Stomach (tissue), 4 donors: ENCODE data around the gene ADAMTS6.

Experiments used
- CTCF ChIP-seq, 7 experiments: fragments of 450-650 bp in 4 of 7; fragments of 200-600 bp in 3 of 7; sonication (generic) in 3 of 7; IDR thresholded peaks; one replicate each; pipeline ENCODE4 v1.5.1; 2016 to 2019; ENCODE audit warnings: antibody characterized with exemption in 7 of 7, control low read depth in 2 of 7, mild to moderate bottlenecking in 1 of 7
- POLR2A ChIP-seq, 4 donors: fragments of 450-650 bp; IDR thresholded peaks; one replicate each; pipeline ENCODE4 v1.6.1; 2016; ENCODE audit warnings: antibody characterized with exemption in 4 of 4, control low read depth in 2 of 4, mild to moderate bottlenecking in 1 of 4, moderate library complexity in 1 of 4

DNA sequence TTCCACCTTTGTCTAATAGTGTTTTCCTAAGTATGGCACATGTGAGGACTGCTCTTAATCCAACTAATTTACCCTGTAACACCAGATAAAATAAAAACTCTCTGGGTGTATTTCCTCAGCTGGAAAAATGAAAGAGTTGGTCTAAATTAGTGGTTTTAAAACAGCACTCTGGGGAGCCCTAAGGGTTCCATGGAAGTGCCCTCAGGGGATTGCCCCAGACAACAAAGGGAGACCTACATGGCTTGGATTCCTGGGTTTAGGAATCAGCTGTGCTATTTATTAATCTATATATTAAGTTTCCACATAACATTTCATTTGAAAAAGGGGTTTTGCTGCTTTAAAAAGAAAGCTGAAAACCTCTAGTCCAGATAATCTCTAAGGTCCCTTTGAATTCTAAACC, 20.2 kb downstream of the ADAMTS6 start:
- TF ChIP-seq CTCF (IDR thresholded peaks at IDR 0.05) (no peak), POLR2A (IDR thresholded peaks at IDR 0.05) (no peak)
